GM12801 (cell line): ENCODE data around the gene PLCB2.

Experiments used
- CTCF ChIP-seq: IDR thresholded peaks from one replicate; pipeline ENCODE4 v1.5.1; 2011; ENCODE audit warnings: control low read depth; ENCODE audit not compliant: insufficient read length; ENCODE audit errors: extremely low read depth

Gene PLCB2

GRCh38 chr15:40281057-40281800 is 26.5 kb downstream of the PLCB2 start:
- no peak for TF ChIP-seq CTCF

GRCh38 chr15:40280260-40281056 is 27.3 kb downstream of the PLCB2 start:
- no peak for TF ChIP-seq CTCF

DNA sequence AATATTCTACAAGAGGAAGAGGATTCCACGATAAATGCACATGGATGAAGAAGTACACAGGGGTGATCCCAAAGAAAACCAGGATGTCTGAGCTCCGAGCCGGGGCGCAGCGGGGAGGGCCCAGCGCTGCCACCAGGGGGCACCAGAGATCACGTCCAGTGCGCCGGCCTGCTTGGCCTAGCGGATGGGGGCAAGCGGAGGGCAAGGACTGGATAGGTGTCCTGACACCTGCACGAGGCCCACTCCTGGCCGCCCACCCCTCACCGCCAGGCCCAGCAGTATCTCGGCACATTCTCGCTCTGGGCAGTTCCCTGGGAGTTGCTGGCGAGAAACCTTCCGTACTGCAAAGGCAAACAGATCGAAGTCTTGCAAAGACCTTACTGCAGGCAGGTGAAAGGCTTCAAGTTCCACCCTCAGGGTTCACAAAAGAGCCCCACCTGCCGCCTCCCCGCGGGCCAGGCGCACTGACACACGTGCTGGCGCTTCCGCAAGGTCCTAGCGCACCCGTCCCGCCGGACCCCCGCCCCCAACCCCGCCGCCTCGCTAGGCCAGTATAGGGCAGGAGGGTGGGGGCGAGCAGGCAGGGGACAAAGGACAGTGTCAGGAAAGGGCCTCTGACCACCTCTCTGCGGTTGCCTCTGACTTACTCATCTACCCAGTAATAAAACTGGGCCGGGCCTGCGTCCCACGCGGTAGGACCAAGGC is 28.1 kb downstream of the PLCB2 start:
- no peak for TF ChIP-seq CTCF

GRCh38 chr15:40278026-40278425 is 29.7 kb downstream of the PLCB2 start:
- no peak for TF ChIP-seq CTCF

DNA sequence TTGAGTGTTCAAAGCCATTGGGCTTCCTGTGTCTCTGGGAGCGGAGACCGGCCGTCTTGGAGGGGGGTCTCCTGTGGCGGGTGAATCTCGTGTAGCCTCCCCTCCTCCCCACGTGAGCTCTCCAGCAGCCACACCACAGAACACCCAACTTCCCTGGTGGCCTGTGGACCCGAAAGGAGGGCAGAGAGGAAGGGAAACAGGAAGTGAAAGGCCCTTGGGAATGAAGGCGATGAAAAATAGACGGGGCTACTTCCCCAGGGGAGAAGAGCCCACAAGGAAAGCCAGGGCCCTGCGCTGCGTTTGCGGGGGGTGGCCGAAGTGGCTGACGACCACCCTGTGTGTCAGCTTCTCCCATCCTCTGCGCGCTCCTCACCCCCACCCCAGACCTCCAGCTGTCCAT is 30.3 kb downstream of the PLCB2 start:
- TF ChIP-seq CTCF = no peak

DNA sequence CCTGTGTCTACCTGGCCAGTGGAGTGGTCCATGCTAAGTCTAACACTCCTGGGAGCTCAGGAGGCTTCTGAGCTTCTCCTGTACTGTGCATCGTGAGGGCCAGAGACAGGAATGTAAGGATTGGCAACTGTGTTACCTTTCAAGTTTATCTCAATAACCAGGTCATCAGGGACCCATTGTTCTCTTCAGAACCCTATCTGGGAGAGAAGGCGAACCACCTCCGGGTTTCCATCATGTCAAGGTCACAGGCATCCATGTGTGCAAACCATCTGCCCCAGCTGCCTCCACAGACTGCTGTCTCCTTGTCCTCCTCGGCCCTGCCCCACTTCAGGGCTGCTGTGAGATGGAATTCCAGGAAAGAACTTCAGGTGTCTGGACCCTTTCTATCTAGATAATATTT is 30.8 kb downstream of the PLCB2 start:
- no peak for TF ChIP-seq CTCF

DNA sequence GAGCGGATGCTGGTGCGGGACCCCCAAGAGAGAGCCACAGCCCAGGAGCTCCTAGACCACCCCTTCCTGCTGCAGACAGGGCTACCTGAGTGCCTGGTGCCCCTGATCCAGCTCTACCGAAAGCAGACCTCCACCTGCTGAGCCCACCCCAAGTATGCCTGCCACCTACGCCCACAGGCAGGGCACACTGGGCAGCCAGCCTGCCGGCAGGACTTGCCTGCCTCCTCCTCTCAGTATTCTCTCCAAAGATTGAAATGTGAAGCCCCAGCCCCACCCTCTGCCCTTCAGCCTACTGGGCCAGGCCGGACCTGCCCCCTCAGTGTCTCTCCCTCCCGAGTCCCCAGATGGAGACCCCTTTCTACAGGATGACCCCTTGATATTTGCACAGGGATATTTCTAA is 31.8 kb downstream of the PLCB2 start:
- no peak for TF ChIP-seq CTCF
